GM12878 (cell line): ENCODE results near the gene FAIM. TPM values are rescaled to one million over a fixed set of nuclear protein-coding genes. Genes with fewer than 3 reads are reported as not detected.

Source experiments
- ATAC-seq: fragments of 200-7000 bp; cut with Tn5 transposase; 3 replicates; pipeline ENCODE4 v1.9.1; 2020; ENCODE audit warnings: mild to moderate bottlenecking, moderate library complexity
- BruUV-seq: library from RNA; stranded (reverse); fragments of 400-500 nt; replicated peaks from 2 replicates; lab custom pipeline; 2021; lab: Mats Ljungman, UMichigan
- CTCF ChIA-PET: fragments of 300-600 bp; sonication (Branson Sonifier 250); formaldehyde crosslinking; extraction: SDS; loops from one replicate; lab custom pipeline; 2021; ENCODE audit warnings: inconsistent platforms; lab: Yijun Ruan, JAX
- POLR2A ChIA-PET: fragments of 350-600 bp; formaldehyde crosslinking; extraction: SDS; loops from one replicate; lab custom pipeline; 2021; ENCODE audit warnings: inconsistent platforms; lab: Charles Lee
- RAD21 ChIA-PET: fragments of 300-600 bp; sonication (Branson Sonifier 250); formaldehyde crosslinking; loops from one replicate; lab custom pipeline; 2023; ENCODE audit warnings: antibody characterized with exemption; ENCODE audit not compliant: unreplicated experiment; lab: Charles Lee
- SMC1A ChIA-PET: fragments of 300-600 bp; sonication (Branson Sonifier 250); formaldehyde crosslinking; loops from one replicate; lab custom pipeline; 2023; ENCODE audit not compliant: unreplicated experiment, uncharacterized antibody; lab: Charles Lee
- DNase-seq: peaks from one replicate; pipeline ENCODE4 v3.0.0-alpha.2; 2011; ENCODE audit warnings: low read depth, low spot score
- FAIRE-seq: peaks from 3 replicates; lab custom pipeline; 2011; peaks lifted over from hg19 to GRCh38; lab: Jason Lieb, UNC
- H2AFZ ChIP-seq: 2 replicates; pipeline ENCODE4 v1.6.0; 2011; ENCODE audit warnings: low read depth, low read length, control low read depth; ENCODE audit not compliant: control insufficient read depth
- H3K27ac ChIP-seq: 2 replicates; pipeline ENCODE4 v1.5.1; 2011; ENCODE audit warnings: control low read depth; ENCODE audit not compliant: control insufficient read depth, insufficient read depth
- H3K27me3 ChIP-seq, 2 experiments: replicated peaks in 1 of 2; 2 replicates each; pipeline versions ENCODE4 v1.6.0 to v1.6.1; 2011; ENCODE audit warnings: low read length in 1 of 2; ENCODE audit not compliant: control insufficient read depth in 2 of 2, insufficient read depth in 2 of 2
- H3K36me3 ChIP-seq, 2 experiments: 2 replicates each; pipeline ENCODE4 v1.5.1; 2011; ENCODE audit warnings: low read length in 1 of 2; ENCODE audit not compliant: control insufficient read depth in 2 of 2, insufficient read depth in 2 of 2
- H3K4me1 ChIP-seq: 2 replicates; pipeline ENCODE4 v1.6.1; 2011; ENCODE audit warnings: mild to moderate bottlenecking, low read length, moderate library complexity, mixed read lengths; ENCODE audit not compliant: control insufficient read depth, insufficient read depth
- H3K4me2 ChIP-seq: 2 replicates; pipeline ENCODE4 v1.6.0; 2011; ENCODE audit warnings: control low read depth; ENCODE audit not compliant: control insufficient read depth, insufficient read depth
- H3K4me3 ChIP-seq: fragments of 200-600 bp; sonication (generic); 2 replicates; pipeline ENCODE4 v1.5.1; 2016
- H3K79me2 ChIP-seq: 2 replicates; pipeline ENCODE4 v1.6.0; 2011; ENCODE audit warnings: low read length; ENCODE audit not compliant: control insufficient read depth, insufficient read depth
- H3K9ac ChIP-seq: 2 replicates; pipeline ENCODE4 v1.8.0; 2011; ENCODE audit warnings: low read length, control low read depth, mixed read lengths; ENCODE audit not compliant: control insufficient read depth, insufficient read depth
- H3K9me3 ChIP-seq: replicated peaks from 3 replicates; pipeline ENCODE4 v1.5.1; 2011; ENCODE audit warnings: mild to moderate bottlenecking, low read length; ENCODE audit not compliant: control insufficient read depth, insufficient read depth
- H4K20me1 ChIP-seq: 2 replicates; pipeline ENCODE4 v1.6.0; 2011; ENCODE audit not compliant: control insufficient read depth, insufficient read depth
- JUND ChIP-seq: IDR thresholded peaks from 2 replicates; pipeline ENCODE4 v1.6.1; 2012; ENCODE audit warnings: low read depth, mild to moderate bottlenecking, low read length, improper control_type of control experiment, moderate library complexity
- PAX8 ChIP-seq: fragments of 450-650 bp; IDR thresholded peaks from 2 replicates; pipeline ENCODE4 v1.6.1; 2017; ENCODE audit warnings: mild to moderate bottlenecking, moderate library complexity
- POU2F2 ChIP-seq: IDR thresholded peaks from 3 replicates; pipeline ENCODE4 v1.6.1; 2011; ENCODE audit warnings: low read depth, mild to moderate bottlenecking, low read length, borderline replicate concordance
- STAT3 ChIP-seq: IDR thresholded peaks from 2 replicates; pipeline ENCODE4 v1.6.1; 2011; ENCODE audit warnings: low read depth, low read length, improper control_type of control experiment
- SUPT20H ChIP-seq: IDR thresholded peaks from 2 replicates; pipeline ENCODE4 v1.6.1; 2011; ENCODE audit warnings: low read depth, mild to moderate bottlenecking, low read length, moderate library complexity, borderline replicate concordance; ENCODE audit not compliant: control insufficient read depth
- in situ Hi-C: fragments of 300-500 bp; cut with MboI; formaldehyde crosslinking; loops from 9 replicates; pipeline ENCODE4 v1.14.3; 2018; ENCODE audit warnings: mixed read lengths
- intact Hi-C: fragments of 100-400 bp; cut with micrococcal nuclease; formaldehyde crosslinking; loops from one replicate; pipeline ENCODE4 v1.14.2; 2022; ENCODE audit not compliant: unreplicated experiment
- polyA plus RNA-seq, 11 experiments: library from polyadenylated mRNA; depleted of rRNA in 4 of 11; unstranded in 6 of 11; stranded (reverse) in 5 of 11; fragments of >200 nt; fragmentation: Nextera tagmentation in 4 of 11; fragmentation: Illumina TruSeq in 1 of 11; extraction: Ambion mirVana in 4 of 11; extraction: Trizol in 1 of 11; gene quantifications; 1 replicate in 1 of 11; 2 replicates in 10 of 11; pipeline versions ENCODE4 v1.2.1 to v1.2.3, GENCODE V29; 2011 to 2016; ENCODE audit warnings: inconsistent platforms in 2 of 11, missing spikeins in 2 of 11, low read depth in 1 of 11
- total RNA-seq, 4 experiments: library from RNA; depleted of rRNA in 3 of 4; stranded (reverse); fragments of >200 nt in 3 of 4; fragmentation: Illumina TruSeq in 1 of 4; extraction: Trizol in 1 of 4; gene quantifications; 2 replicates each; pipeline versions ENCODE4 v1.2.1 to v1.2.3, GENCODE V29; 2013 to 2021
- TF ChIP-seq, protein P1 (sequence below): IDR thresholded peaks from 2 replicates; pipeline ENCODE4 v1.6.1; 2012; ENCODE audit warnings: mild to moderate bottlenecking, low read depth, low read length
- TF ChIP-seq, protein P2 (sequence below): IDR thresholded peaks from 2 replicates; pipeline ENCODE4 v1.6.1; 2012; ENCODE audit warnings: improper control_type of control experiment, low read depth, low read length; ENCODE audit not compliant: insufficient replicate concordance
- TF ChIP-seq, protein P3 (sequence below): fragments of 450-650 bp; IDR thresholded peaks from 2 replicates; pipeline ENCODE4 v1.6.1; 2017; ENCODE audit warnings: mild to moderate bottlenecking, moderate library complexity

Gene FAIM
- total and polyA plus RNA-seq, 10 of the 15 experiments (the other 5 are each of a cell fraction or from before 2014, with no cell fraction given), result 9.3 to 34.0 (median 23.5) TPM

DNA sequence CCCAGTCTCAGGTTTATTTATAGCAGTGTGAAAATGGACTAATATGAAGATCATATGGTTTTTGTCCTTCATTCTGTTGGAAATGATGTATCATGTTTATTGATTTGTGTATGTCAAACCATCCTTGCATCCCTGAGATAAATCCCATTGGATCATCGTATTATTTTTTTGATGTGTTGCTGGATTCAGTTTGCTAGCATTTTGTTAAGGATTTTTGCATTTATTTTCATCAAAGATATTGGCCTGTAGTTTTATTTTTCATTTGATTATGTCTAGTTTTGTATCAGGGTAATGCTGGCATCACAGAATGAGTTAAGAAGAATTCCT is 34.3 kb downstream of the FAIM start (continued):
- TF ChIP-seq, protein P1, sequence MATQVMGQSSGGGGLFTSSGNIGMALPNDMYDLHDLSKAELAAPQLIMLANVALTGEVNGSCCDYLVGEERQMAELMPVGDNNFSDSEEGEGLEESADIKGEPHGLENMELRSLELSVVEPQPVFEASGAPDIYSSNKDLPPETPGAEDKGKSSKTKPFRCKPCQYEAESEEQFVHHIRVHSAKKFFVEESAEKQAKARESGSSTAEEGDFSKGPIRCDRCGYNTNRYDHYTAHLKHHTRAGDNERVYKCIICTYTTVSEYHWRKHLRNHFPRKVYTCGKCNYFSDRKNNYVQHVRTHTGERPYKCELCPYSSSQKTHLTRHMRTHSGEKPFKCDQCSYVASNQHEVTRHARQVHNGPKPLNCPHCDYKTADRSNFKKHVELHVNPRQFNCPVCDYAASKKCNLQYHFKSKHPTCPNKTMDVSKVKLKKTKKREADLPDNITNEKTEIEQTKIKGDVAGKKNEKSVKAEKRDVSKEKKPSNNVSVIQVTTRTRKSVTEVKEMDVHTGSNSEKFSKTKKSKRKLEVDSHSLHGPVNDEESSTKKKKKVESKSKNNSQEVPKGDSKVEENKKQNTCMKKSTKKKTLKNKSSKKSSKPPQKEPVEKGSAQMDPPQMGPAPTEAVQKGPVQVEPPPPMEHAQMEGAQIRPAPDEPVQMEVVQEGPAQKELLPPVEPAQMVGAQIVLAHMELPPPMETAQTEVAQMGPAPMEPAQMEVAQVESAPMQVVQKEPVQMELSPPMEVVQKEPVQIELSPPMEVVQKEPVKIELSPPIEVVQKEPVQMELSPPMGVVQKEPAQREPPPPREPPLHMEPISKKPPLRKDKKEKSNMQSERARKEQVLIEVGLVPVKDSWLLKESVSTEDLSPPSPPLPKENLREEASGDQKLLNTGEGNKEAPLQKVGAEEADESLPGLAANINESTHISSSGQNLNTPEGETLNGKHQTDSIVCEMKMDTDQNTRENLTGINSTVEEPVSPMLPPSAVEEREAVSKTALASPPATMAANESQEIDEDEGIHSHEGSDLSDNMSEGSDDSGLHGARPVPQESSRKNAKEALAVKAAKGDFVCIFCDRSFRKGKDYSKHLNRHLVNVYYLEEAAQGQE, result no peak
- TF ChIP-seq SUPT20H (no peak), JUND (no peak)

DNA sequence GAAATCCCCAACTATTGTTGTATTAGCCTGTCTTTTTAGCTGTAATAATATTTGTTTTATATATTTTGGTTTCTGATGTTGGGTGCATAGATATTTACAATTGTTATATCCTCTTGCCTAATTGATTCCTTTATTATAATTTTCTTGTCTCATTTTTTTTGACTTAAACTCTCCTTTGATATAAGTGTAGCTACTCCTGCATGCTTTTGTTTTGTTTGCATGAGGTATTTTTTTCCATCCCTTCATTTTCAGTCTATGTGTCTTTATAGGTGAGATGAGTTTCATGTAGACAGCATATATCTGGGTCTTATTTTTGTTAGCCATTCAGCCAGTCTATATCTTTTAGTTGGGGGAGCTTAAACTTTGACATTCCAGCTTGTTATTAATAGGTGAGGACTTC is 37.4 kb downstream of the FAIM start:
- CTCF ChIA-PET, result interaction anchor here (1.2 kb wide), 1 partner anchor 277 kb away, joined by 3 read pairs; no protein-coding TSS in a partner anchor

More for the DNA sequence above, 37.4 kb downstream of the FAIM start:
- no peaks in the 10 kb centered on the region for H3K4me1 ChIP-seq
- RAD21 ChIA-PET, result no interaction called here
- no peak overlapping the region for H3K27ac ChIP-seq
- H3K4me3 ChIP-seq, result no peak overlapping the region
- H3K79me2 ChIP-seq, result no peaks in the 10 kb centered on the region
- no peaks in the 10 kb centered on the region for H3K27me3 ChIP-seq
- peaks cover 0 to 3% of the 10 kb centered on the region in 2 experiments; a peak in 3 of 4 replicates for H3K36me3 ChIP-seq
- H2AFZ ChIP-seq, result no peak overlapping the region
- H3K4me2 ChIP-seq, result no peak overlapping the region
- no TSS peak for BruUV-seq
- in situ Hi-C loops (no loop called here), intact Hi-C loops (no loop called here)
- H4K20me1 ChIP-seq, result no peaks in the 10 kb centered on the region
- no peak overlapping the region for H3K9ac ChIP-seq
- ATAC-seq, result no peak
- FAIRE-seq, result no peak
- DNase-seq, result no peak
- SMC1A ChIA-PET, result no interaction called here
- POLR2A ChIA-PET, result interaction anchor here (0.7 kb wide), 1 partner anchor 41 kb away, joined by 3 read pairs; no protein-coding TSS in a partner anchor
- TF ChIP-seq, protein P2, sequence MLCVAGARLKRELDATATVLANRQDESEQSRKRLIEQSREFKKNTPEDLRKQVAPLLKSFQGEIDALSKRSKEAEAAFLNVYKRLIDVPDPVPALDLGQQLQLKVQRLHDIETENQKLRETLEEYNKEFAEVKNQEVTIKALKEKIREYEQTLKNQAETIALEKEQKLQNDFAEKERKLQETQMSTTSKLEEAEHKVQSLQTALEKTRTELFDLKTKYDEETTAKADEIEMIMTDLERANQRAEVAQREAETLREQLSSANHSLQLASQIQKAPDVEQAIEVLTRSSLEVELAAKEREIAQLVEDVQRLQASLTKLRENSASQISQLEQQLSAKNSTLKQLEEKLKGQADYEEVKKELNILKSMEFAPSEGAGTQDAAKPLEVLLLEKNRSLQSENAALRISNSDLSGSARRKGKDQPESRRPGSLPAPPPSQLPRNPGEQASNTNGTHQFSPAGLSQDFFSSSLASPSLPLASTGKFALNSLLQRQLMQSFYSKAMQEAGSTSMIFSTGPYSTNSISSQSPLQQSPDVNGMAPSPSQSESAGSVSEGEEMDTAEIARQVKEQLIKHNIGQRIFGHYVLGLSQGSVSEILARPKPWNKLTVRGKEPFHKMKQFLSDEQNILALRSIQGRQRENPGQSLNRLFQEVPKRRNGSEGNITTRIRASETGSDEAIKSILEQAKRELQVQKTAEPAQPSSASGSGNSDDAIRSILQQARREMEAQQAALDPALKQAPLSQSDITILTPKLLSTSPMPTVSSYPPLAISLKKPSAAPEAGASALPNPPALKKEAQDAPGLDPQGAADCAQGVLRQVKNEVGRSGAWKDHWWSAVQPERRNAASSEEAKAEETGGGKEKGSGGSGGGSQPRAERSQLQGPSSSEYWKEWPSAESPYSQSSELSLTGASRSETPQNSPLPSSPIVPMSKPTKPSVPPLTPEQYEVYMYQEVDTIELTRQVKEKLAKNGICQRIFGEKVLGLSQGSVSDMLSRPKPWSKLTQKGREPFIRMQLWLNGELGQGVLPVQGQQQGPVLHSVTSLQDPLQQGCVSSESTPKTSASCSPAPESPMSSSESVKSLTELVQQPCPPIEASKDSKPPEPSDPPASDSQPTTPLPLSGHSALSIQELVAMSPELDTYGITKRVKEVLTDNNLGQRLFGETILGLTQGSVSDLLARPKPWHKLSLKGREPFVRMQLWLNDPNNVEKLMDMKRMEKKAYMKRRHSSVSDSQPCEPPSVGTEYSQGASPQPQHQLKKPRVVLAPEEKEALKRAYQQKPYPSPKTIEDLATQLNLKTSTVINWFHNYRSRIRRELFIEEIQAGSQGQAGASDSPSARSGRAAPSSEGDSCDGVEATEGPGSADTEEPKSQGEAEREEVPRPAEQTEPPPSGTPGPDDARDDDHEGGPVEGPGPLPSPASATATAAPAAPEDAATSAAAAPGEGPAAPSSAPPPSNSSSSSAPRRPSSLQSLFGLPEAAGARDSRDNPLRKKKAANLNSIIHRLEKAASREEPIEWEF, result no peak
- TF ChIP-seq POU2F2 (no peak), PAX8 (no peak), STAT3 (no peak)
- TF ChIP-seq, protein P3, sequence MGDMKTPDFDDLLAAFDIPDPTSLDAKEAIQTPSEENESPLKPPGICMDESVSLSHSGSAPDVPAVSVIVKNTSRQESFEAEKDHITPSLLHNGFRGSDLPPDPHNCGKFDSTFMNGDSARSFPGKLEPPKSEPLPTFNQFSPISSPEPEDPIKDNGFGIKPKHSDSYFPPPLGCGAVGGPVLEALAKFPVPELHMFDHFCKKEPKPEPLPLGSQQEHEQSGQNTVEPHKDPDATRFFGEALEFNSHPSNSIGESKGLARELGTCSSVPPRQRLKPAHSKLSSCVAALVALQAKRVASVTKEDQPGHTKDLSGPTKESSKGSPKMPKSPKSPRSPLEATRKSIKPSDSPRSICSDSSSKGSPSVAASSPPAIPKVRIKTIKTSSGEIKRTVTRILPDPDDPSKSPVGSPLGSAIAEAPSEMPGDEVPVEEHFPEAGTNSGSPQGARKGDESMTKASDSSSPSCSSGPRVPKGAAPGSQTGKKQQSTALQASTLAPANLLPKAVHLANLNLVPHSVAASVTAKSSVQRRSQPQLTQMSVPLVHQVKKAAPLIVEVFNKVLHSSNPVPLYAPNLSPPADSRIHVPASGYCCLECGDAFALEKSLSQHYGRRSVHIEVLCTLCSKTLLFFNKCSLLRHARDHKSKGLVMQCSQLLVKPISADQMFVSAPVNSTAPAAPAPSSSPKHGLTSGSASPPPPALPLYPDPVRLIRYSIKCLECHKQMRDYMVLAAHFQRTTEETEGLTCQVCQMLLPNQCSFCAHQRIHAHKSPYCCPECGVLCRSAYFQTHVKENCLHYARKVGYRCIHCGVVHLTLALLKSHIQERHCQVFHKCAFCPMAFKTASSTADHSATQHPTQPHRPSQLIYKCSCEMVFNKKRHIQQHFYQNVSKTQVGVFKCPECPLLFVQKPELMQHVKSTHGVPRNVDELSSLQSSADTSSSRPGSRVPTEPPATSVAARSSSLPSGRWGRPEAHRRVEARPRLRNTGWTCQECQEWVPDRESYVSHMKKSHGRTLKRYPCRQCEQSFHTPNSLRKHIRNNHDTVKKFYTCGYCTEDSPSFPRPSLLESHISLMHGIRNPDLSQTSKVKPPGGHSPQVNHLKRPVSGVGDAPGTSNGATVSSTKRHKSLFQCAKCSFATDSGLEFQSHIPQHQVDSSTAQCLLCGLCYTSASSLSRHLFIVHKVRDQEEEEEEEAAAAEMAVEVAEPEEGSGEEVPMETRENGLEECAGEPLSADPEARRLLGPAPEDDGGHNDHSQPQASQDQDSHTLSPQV, result no peak
- H3K9me3 ChIP-seq, result peaks cover 8% of the 10 kb centered on the region
